HG02678 (cell line): ENCODE data around the gene SMIM1.
"Not testable (repeated sequence)": the region's sequence is repeated elsewhere in the genome, so short reads cannot be mapped to it uniquely, and the experiment has no call there.

Experiments
- ATAC-seq: cut with Tn5 transposase; IDR thresholded peaks from one replicate; pipeline ENCODE4 v1.9.1; 2021; ENCODE audit warnings: mild to moderate bottlenecking, moderate library complexity; ENCODE audit not compliant: unreplicated experiment

SMIM1 gene

GRCh38 chr1:3789421-3790300 is 17.1 kb downstream of the SMIM1 start:
- no peak for ATAC-seq

GRCh38 chr1:3790500-3790923 is 18.0 kb downstream of the SMIM1 start:
- no peak for ATAC-seq

DNA sequence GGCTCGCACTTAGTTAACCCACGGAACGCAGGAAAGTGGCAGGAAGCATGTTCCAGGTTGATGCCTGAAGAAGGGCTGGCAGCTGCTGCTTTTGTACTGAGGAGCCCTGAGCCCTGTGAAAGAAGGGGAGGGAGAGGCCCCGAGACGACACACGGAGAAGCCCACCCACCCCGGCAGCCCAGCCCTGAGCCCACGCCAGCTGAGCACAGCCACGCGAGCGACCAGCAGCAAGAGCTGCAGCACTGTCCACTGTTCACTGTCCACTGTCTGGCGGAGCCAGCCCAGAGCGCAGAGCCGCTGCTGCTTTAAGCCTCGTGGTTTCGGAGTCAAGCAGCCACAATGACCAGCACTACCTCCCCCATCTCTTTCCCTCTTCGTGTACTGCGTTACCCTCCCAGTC is 18.4 kb downstream of the SMIM1 start:
- no peak for ATAC-seq

- no peak for ATAC-seq
Observed at GRCh38 chr1:3795453-3796214, 23.1 kb downstream of the SMIM1 start.

DNA sequence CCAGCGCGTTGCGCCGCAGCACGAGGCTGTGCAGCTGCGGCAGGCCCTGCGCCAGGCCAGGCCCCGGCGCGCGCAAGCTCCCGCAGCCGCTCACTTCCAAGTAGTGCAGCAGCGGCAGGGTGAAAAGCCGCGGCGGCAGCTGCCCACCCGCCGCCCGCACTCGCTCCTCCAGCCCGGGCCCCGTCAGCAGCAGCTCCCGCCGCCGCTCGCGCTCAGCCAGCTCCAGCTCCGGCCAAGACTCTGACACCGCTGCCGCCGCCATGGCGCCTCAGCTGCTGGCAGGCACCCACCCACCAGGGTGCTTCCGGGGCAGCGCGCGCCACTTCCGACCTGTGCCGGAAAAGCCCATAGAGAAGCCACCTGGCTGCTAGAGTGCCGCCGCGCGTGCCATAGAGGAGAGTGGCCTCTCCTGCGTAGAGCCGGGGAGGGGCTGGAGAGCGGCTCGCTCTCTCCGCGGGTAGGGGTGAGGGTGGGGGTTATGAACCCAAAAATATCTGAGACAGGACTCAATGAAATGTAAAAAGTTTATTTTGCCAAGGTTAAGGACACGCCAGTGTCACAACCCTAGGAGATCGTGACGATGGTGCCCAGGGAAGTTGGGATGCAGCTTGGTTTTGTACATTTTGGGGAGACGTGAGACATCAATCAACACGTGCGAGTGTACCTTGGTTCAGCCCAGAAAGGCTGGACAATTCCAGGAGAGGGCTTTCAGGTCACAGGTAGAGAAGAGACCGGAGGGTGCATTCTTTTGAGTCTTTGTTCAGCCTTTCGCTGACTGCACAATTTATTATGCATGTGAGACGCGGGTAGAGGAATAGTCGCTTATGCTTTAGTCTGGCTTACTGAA is 23.9 kb downstream of the SMIM1 start, which contains the start of gene LRRC47:
LRRC47 (minus strand) TSS at position 284 of the 847 bp plus-strand sequence; CDS start at position 262, 22 bp downstream.
- ATAC-seq = peak; percentile 98

GRCh38 chr1:3799976-3800685 is 27.6 kb downstream of the SMIM1 start:
- ATAC-seq = no peak

- not testable (repeated sequence) for ATAC-seq
Observed at GRCh38 chr1:3800795-3801194, 28.2 kb downstream of the SMIM1 start.

GRCh38 chr1:3803905-3804626 is 31.5 kb downstream of the SMIM1 start:
- ATAC-seq = no peak

- ATAC-seq = not testable (repeated sequence)
Observed at GRCh38 chr1:3804627-3804944, 32.0 kb downstream of the SMIM1 start.

DNA sequence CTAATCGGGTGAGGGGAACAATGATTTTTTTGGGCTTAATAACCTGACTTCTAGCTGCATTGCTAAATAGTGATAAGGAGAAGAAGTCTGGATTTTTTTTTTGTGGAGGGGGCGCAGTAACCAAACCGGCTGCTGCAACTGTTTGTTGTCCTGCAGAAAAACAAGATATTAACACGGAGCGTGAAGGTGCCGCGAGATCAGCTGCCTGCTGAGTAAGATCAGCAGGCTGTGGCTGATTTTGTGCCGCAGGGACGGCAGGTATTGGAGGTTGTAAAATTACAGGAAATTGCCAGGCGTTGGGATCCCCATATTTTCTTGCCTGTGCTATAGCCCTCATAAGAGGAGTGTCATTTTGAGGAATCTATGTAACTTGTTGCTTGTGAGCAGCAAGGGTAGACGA is 32.5 kb downstream of the SMIM1 start:
- no peak for ATAC-seq

GRCh38 chr1:3807769-3808168 is 35.2 kb downstream of the SMIM1 start:
- ATAC-seq = no peak

DNA sequence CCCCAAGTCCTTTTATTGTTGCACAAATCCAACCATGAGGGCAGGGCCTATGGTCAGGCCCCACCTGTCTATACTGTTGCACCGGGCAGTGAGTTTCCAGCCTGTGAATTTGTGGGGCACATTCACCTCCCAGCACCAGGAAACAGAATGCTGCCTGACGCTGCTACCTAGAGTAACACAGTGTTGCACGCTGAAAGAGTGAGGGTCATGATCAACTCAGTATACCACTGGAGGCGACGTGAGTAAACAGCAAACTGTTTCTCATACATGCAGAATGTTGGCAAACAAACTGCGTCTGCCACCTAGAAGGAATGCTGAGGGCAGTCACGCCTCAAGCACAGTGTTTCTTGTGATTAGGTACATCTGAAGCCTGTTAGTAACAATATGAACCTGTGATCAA is 37.1 kb downstream of the SMIM1 start:
- ATAC-seq = no peak

DNA sequence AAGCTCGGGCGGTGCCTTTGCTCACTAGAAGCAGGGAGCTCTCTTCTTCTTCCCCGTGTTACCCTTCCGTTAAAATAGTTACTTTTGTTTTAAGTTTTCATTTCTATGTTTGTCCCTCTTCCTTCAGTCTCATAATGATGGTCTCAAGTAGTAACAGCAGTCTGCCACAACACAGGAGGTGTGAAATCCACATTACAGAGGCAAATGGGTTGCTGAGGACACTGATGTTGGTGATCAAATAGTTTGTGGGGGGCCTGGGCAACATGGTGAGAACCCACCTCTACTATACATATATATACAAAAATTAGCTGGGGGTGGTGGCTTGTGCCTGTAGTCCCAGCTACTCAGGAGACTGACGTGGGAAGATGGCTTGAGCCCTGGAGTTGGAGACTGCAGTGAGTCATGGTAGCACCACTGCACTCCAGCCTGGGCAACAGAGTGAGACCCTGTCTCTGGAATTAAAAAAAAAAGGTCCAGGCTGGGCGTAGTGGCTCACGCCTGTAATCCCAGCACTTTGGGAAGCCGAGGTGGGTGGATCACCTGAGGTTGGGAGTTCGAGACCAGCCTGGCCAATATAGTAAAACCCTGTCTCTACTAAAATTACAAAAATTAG is 37.7 kb downstream of the SMIM1 start:
- not testable (repeated sequence) for ATAC-seq

DNA sequence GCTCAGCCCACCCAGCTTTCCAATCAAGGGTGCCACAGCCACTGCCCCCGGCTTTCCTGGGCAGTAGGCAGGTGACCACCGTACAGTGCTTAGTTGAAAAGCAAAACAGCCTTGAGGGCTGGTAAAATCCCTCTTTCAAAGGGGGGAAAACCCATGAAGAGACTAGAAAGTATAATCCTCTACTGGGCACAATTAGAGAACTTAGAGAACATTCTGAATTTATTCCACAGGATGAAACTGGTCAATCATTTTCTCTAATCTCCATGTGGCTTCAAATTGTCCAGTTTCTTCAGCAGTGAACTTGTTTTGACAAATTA is 39.0 kb downstream of the SMIM1 start:
- ATAC-seq = no peak

GRCh38 chr1:3814065-3814464 is 41.5 kb downstream of the SMIM1 start:
- ATAC-seq = no peak

DNA sequence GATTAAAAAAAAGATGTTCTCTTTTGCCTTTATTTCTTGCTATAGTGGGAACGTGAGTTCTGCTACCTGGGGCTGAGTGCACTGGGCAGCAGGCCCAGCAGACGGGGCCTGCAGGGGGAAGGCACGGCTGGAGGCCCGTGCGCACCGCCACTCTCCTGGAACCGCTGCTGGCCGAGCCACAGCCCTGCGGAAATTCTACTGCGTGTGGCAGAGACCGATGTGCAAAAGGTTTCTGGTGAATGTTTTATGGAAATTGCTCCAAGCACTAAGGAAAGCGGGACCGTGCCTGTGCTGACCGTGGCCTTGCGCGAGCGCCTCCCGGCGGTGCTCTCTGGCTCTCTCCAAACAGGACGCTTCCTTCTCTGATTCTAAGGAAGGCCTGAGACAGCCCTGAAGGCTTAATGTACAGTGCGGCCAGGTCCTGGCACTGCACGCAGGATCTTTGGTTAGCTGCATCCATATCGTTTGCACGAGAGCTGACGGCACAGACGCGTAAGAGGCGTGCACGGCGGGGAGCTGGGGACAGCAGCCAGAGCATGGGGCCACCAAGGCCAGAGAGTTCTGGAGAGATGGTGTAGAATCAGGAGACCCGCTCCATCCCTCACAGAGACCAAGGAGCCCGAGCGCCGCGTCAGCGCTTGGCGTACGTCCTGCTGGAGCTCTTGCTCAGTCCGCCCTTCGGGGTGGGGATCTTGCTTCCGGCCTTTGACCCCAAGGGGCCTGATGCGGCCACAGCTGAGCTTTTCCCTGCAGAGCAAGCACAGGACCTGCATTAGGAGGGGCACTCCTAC is 42.4 kb downstream of the SMIM1 start:
- ATAC-seq = no peak

GRCh38 chr1:3816331-3817137 is 44.0 kb downstream of the SMIM1 start:
- no peak for ATAC-seq

- no peak for ATAC-seq
Observed at GRCh38 chr1:3817138-3817740, 44.7 kb downstream of the SMIM1 start.
